Gastroesophageal sphincter (tissue), 4 donors: ENCODE data around the gene FIGNL2. TPM values are rescaled to one million over a fixed set of nuclear protein-coding genes. Genes with fewer than 3 reads are reported as not detected.
"Not testable (repeated sequence)": the region's sequence is repeated elsewhere in the genome, so short reads cannot be mapped to it uniquely, and the experiment has no call there.

ENCODE experiments used
- ATAC-seq: fragments of 150-250 bp; one replicate; pipeline ENCODE4 v1.9.1; 2016; ENCODE audit warnings: mild to moderate bottlenecking, moderate library complexity
- H3K27ac ChIP-seq, 4 donors: fragments of 200-600 bp; sonication (generic) in 3 of 4; 1 replicate in 3 of 4; 2 replicates in 1 of 4; pipeline ENCODE4 v1.5.1; 2016 to 2019
- H3K27me3 ChIP-seq: fragments of 200-600 bp; sonication (generic); one replicate; pipeline ENCODE4 v1.5.1; 2019
- H3K36me3 ChIP-seq, 2 donors: fragments of 200-600 bp; sonication (generic); one replicate each; pipeline ENCODE4 v1.5.1; 2019; ENCODE audit warnings: control low read depth in 1 of 2
- H3K4me1 ChIP-seq, 3 donors: fragments of 200-600 bp; sonication (generic); 1 replicate in 2 of 3; 2 replicates in 1 of 3; pipeline ENCODE4 v1.5.1; 2016 to 2019; ENCODE audit warnings: control low read depth in 2 of 3
- H3K4me3 ChIP-seq, 2 donors: fragments of 200-600 bp; sonication (generic); one replicate each; pipeline ENCODE4 v1.5.1; 2019; ENCODE audit warnings: mild to moderate bottlenecking in 1 of 2, moderate library complexity in 1 of 2
- H3K9me3 ChIP-seq, 3 donors: fragments of 200-600 bp; sonication (generic); one replicate each; pipeline ENCODE4 v1.5.1; 2017 to 2019; ENCODE audit warnings: control low read depth in 2 of 3
- CTCF ChIP-seq, 4 experiments: fragments of 200-600 bp in 2 of 4; fragments of 450-650 bp in 2 of 4; sonication (generic) in 1 of 4; IDR thresholded peaks; one replicate each; pipeline ENCODE4 v1.5.1; 2017 to 2019; ENCODE audit warnings: antibody characterized with exemption in 4 of 4, mild to moderate bottlenecking in 2 of 4, moderate library complexity in 2 of 4
- EP300 ChIP-seq: sonication (generic); formaldehyde crosslinking; IDR thresholded peaks from one replicate; pipeline ENCODE4 v1.6.1; 2017; ENCODE audit warnings: antibody characterized with exemption, mild to moderate bottlenecking
- POLR2A ChIP-seq, 2 donors: fragments of 450-650 bp; IDR thresholded peaks; one replicate each; pipeline ENCODE4 v1.6.1; 2017; ENCODE audit warnings: antibody characterized with exemption in 2 of 2, mild to moderate bottlenecking in 2 of 2, moderate library complexity in 1 of 2
- POLR2AphosphoS5 ChIP-seq: sonication (generic); formaldehyde crosslinking; IDR thresholded peaks from one replicate; pipeline ENCODE4 v1.6.1; 2017; ENCODE audit warnings: antibody characterized with exemption
- WGBS, 2 donors: methylation state at CpG; one replicate each; pipeline ENCODE4 v1.1.5; 2018; ENCODE audit warnings: low coverage in 1 of 2; 5-methylcytosine and 5-hydroxymethylcytosine counted together
- total RNA-seq, 4 donors: library from RNA; depleted of rRNA; stranded (reverse); fragments of >200 nt; gene quantifications; one replicate each; pipeline ENCODE4 v1.1.0, GENCODE V29; 2016

The FIGNL2 gene
- total RNA-seq, 4 donors from 2014 or later: 0.13 to 0.35 (median 0.16) TPM; not detected in 1

- Histone ChIP-seq H3K9me3 (no peaks in the 10 kb centered on the region), H3K36me3 (no peaks in the 10 kb centered on the region), H3K27me3 (peaks cover 86% of the 10 kb centered on the region), H3K27ac (no peak overlapping the region), H3K4me3 (no peak overlapping the region), H3K4me1 (no peaks in the 10 kb centered on the region)
- 59 to 72% methylated on average over 10 to 12 of the region's 12 CpGs for WGBS, 2 donors
- TF ChIP-seq POLR2A (IDR thresholded peaks at IDR 0.05) (no peak), CTCF (IDR thresholded peaks at IDR 0.05) (no peak), POLR2AphosphoS5 (no peak), EP300 (no peak)
- no peak for ATAC-seq
Measured at GRCh38 chr12:51833448-51834227, 14.9 kb downstream of the FIGNL2 start.

GRCh38 chr12:51832354-51833107, 16.0 kb downstream of the FIGNL2 start:
- TF ChIP-seq POLR2A (IDR thresholded peaks at IDR 0.05) (no peak), POLR2AphosphoS5 (no peak), CTCF (IDR thresholded peaks at IDR 0.05) (no peak), EP300 (no peak)
- ATAC-seq: no peak
- no peak overlapping the region for H3K4me3 ChIP-seq
- H3K27ac ChIP-seq: no peak overlapping the region
- H3K4me1 ChIP-seq: no peaks in the 10 kb centered on the region
- WGBS, 2 donors: 27 to 34% methylated on average over 10 of the region's 10 CpGs
- no peaks in the 10 kb centered on the region for H3K9me3 ChIP-seq
- peaks cover 83% of the 10 kb centered on the region for H3K27me3 ChIP-seq
- H3K36me3 ChIP-seq: no peaks in the 10 kb centered on the region

- not testable (repeated sequence) for H3K9me3 ChIP-seq, H3K4me3 ChIP-seq, H3K27ac ChIP-seq, H3K4me1 ChIP-seq, H3K36me3 ChIP-seq, ATAC-seq
- 57 to 93% methylated on average over 4 to 5 of the region's 5 CpGs for WGBS, 2 donors
- peaks cover 76% of the 10 kb centered on the region for H3K27me3 ChIP-seq
Measured at GRCh38 chr12:51831817-51832216, 16.7 kb downstream of the FIGNL2 start.

- no peak overlapping the region for H3K27ac ChIP-seq
- no peaks in the 10 kb centered on the region for H3K36me3 ChIP-seq
- no CpG with 5 or more reads among the region's 1 CpG for WGBS, 2 donors
- H3K4me3 ChIP-seq: no peak overlapping the region
- ATAC-seq: no peak
- peaks cover 59% of the 10 kb centered on the region for H3K27me3 ChIP-seq
- H3K4me1 ChIP-seq: no peaks in the 10 kb centered on the region
- H3K9me3 ChIP-seq: no peaks in the 10 kb centered on the region
- no peak for TF ChIP-seq EP300
- TF ChIP-seq POLR2AphosphoS5: no peak
- TF ChIP-seq CTCF (IDR thresholded peaks at IDR 0.05): no peak
- TF ChIP-seq POLR2A (IDR thresholded peaks at IDR 0.05): no peak
Measured at GRCh38 chr12:51829641-51830040, 18.9 kb downstream of the FIGNL2 start.

GRCh38 chr12:51829011-51829481, 19.5 kb downstream of the FIGNL2 start:
- Histone ChIP-seq H3K27me3 (peaks cover 54% of the 10 kb centered on the region), H3K36me3 (no peaks in the 10 kb centered on the region), H3K4me3 (no peak overlapping the region), H3K4me1 (no peaks in the 10 kb centered on the region), H3K27ac (no peak overlapping the region), H3K9me3 (no peaks in the 10 kb centered on the region)
- no peak for ATAC-seq
- WGBS, 2 donors: 23% methylated on average over 2 of the region's 5 CpGs; no CpG with 5 or more reads in 1 of the 2 donors
- TF ChIP-seq CTCF (IDR thresholded peaks at IDR 0.05) (no peak), EP300 (no peak), POLR2A (IDR thresholded peaks at IDR 0.05) (no peak), POLR2AphosphoS5 (no peak)
